Endothelial cell of umbilical vein (primary cell): ENCODE results near the gene UBA6.

Experiments used
- EZH2 ChIP-seq: IDR thresholded peaks from 2 replicates; pipeline ENCODE4 v1.6.1; 2012; ENCODE audit warnings: borderline replicate concordance, low read depth, mild to moderate bottlenecking, moderate library complexity, low read length, inconsistent platforms; ENCODE audit not compliant: severe bottlenecking
- FOS ChIP-seq: IDR thresholded peaks from 2 replicates; pipeline ENCODE4 v1.6.1; 2011; ENCODE audit warnings: mild to moderate bottlenecking, low read length, moderate library complexity, borderline replicate concordance; ENCODE audit not compliant: insufficient read depth
- GATA2 ChIP-seq: IDR thresholded peaks from 2 replicates; pipeline ENCODE4 v1.7.0; 2011; ENCODE audit warnings: low read depth, mild to moderate bottlenecking, moderate library complexity, mixed read lengths, low read length; ENCODE audit not compliant: insufficient read length, insufficient read depth
- JUN ChIP-seq: IDR thresholded peaks from 2 replicates; pipeline ENCODE4 v1.6.1; 2011; ENCODE audit warnings: borderline replicate concordance, low read depth; ENCODE audit not compliant: insufficient read length, insufficient read depth
- MYC ChIP-seq: IDR thresholded peaks from one replicate; pipeline ENCODE4 v1.6.1; 2011; ENCODE audit warnings: mild to moderate bottlenecking, low read depth, low read length
- POLR2A ChIP-seq: IDR thresholded peaks from 2 replicates; pipeline ENCODE4 v1.6.1; 2012; ENCODE audit warnings: low read depth, mild to moderate bottlenecking, control low read depth, low read length
- POLR2AphosphoS5 ChIP-seq: IDR thresholded peaks from 2 replicates; pipeline ENCODE4 v1.6.1; 2012; ENCODE audit warnings: low read depth, mild to moderate bottlenecking, control low read depth, low read length, moderate library complexity; ENCODE audit not compliant: insufficient read depth
- TF ChIP-seq, protein P1 (sequence below), 2 donors: IDR thresholded peaks; 1 replicate in 1 of 2; 2 replicates in 1 of 2; pipeline ENCODE4 v1.5.1; 2011; ENCODE audit warnings: low read length in 2 of 2, mild to moderate bottlenecking in 2 of 2, moderate library complexity in 2 of 2, control low read depth in 1 of 2, inconsistent platforms in 1 of 2, low read depth in 1 of 2; ENCODE audit not compliant: insufficient read depth in 1 of 2; ENCODE audit errors: extremely low read depth in 1 of 2
- TF ChIP-seq, protein P2 (sequence below): IDR thresholded peaks from 2 replicates; pipeline ENCODE4 v1.6.1; 2011; ENCODE audit not compliant: insufficient read depth, insufficient read length

- TF ChIP-seq, protein P1, sequence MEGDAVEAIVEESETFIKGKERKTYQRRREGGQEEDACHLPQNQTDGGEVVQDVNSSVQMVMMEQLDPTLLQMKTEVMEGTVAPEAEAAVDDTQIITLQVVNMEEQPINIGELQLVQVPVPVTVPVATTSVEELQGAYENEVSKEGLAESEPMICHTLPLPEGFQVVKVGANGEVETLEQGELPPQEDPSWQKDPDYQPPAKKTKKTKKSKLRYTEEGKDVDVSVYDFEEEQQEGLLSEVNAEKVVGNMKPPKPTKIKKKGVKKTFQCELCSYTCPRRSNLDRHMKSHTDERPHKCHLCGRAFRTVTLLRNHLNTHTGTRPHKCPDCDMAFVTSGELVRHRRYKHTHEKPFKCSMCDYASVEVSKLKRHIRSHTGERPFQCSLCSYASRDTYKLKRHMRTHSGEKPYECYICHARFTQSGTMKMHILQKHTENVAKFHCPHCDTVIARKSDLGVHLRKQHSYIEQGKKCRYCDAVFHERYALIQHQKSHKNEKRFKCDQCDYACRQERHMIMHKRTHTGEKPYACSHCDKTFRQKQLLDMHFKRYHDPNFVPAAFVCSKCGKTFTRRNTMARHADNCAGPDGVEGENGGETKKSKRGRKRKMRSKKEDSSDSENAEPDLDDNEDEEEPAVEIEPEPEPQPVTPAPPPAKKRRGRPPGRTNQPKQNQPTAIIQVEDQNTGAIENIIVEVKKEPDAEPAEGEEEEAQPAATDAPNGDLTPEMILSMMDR (IDR thresholded peaks at IDR 0.05; ENCODE audit: extremely low read depth in 1 of 2, insufficient read depth in 1 of 2, low read depth in 1 of 2, low read length in 2 of 2), result no peak
- TF ChIP-seq EZH2 (no peak), POLR2A (no peak), POLR2AphosphoS5 (no peak), GATA2 (no peak), JUN (no peak), MYC (no peak), FOS (no peak)
- TF ChIP-seq, protein P2, sequence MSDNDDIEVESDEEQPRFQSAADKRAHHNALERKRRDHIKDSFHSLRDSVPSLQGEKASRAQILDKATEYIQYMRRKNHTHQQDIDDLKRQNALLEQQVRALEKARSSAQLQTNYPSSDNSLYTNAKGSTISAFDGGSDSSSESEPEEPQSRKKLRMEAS, result no peak
These were observed 130.4 kb downstream of the UBA6 start for GRCh38 chr4:67570537-67570936.
